AML-193 (cell line): Measurements from ENCODE around the gene KRTAP10-2.

Source experiments
- DNase-seq, 2 experiments: peaks; one replicate each; lab custom pipeline; 2025; lab: John Stamatoyannopoulos, UW

The KRTAP10-2 gene

GRCh38 chr21:44539991-44540666 is 11.2 kb downstream of the KRTAP10-2 start, which contains the start of gene KRTAP10-1:
Gene KRTAP10-1, minus strand, starts transcription at chr21:44540195. Its CDS starts 45 bp downstream, at chr21:44540150.
- DNase-seq, result no peak

DNA sequence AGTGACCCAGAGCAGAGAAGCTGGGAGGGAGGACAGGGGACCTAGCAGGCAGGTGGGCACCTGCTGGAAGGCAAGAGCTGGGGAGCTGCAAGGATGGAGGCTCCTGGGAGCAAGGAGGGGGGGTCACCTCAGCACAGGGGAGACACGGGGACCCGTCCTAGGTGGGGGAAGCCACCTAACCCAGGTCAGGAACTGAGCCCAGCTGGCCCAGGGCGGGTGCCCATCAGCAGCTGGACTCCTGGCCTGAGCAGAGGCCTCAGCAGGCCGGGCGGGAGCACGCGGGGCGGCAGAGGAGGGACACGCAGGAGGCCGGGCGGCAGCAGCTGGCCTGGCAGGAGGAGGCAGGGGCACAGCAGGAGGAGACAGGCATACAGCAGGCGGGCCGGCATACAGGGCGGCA is 12.3 kb downstream of the KRTAP10-2 start:
- DNase-seq, result no peak

DNA sequence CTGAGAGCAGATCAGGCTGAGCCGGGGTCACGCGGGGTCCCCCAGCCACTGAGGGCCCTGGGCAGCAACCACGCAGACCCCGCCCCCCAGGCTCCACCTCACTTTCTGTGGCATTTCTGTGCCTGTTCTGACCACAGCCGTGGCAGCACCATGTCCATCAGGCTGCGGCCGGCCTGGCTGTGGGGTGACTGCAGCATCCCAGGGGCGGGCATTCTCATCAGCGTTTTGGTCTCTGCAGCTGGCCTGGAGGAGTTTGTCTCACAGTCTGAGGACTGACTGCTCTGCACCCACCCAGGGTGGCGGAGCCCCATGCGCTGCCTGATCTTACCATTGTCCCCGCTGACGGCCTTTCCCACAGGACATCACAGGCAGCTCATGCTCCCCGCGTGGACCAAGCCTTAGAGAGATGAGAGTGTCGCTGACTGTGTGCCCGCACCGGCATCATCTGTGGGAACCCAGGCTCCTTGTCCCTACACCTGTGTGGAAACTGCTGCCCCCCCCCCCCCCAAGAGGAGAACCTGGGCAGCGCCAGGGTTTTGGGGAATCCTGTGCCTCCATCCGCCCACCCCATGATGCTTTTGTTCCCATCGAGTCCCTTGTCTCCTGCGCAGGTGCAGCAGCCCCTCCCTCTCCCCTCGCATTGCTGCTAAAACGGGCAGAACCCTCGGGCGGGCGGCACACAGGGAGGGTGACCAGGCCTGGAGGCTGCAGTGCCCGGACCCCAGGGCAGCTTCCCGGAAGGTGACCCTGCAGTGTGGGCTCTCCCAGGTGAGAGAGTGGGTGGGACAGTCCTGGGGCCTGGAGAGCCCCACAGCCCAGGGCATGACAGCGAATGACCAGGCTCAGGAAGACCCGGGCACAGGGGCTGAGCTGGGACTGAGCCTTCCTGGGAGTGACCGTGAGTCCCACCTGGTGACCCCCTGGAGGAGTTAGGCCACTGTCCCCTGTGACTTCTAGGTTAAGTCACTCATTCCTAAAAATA is 13.1 kb downstream of the KRTAP10-2 start:
- DNase-seq, result no peak

- no peak for DNase-seq
Observed at GRCh38 chr21:44535963-44536362, 15.3 kb downstream of the KRTAP10-2 start.

- DNase-seq, result no peak
Observed at GRCh38 chr21:44534688-44535087, 16.6 kb downstream of the KRTAP10-2 start.

GRCh38 chr21:44533891-44534627 is 17.2 kb downstream of the KRTAP10-2 start:
- no peak for DNase-seq

DNA sequence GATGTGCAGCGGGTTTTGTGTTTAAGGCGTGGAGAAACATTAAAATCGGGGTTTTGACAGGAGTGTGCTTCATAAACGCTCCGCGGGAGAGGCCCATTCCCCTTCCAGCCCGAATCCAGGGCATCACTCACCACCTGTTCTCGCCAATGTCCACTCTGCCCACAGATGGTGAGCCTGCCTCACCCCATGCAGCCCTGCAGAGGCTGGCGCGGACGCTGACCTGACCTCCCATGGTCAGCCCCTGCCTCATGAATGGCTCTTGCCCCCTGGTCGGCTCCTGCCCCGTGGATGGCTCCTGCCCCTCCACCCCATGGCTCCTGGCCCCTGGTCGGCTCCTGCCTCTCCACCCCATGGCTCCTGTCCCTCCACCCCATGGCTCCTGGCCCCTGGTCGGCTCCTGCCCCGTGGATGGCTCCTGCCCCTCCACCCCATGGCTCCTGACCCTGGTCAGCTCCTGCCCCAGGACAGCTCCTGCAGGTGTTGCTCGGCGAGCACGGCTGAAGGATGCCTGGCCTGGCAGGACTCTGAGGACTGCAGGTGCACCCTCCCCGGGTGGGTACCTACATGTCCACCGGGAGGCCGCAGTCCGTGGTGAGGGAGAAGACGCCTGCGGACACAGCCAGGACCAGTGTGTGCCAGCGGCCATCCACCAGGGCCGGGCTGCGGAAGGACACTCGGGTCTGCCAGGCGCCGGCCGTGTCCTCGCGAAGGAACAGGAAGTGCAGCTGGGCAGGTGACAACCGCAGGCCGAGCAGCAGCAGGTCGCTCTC is 18.0 kb downstream of the KRTAP10-2 start:
- DNase-seq, result no peak

DNA sequence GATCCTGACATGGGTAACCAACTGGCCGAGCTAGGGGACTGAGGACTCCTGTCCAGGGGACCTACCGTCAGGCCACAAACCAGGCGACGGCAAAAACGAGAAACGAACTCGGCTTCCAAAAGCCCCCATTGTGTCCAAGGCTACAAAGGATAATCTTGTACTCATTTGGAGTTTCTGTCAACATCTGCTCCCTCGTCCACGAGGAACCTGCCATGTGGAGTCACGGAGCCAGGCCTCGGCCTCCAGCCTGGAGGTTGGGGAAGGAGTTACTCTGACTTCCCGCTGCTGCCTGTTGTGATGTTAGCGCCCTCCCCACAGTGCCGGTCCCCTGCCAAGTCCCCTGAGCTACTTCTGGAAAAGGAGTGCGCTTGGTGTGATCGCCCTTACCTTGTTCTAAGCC is 18.6 kb downstream of the KRTAP10-2 start:
- no peak for DNase-seq

- DNase-seq, result no peak
Observed at GRCh38 chr21:44531606-44532564, 19.4 kb downstream of the KRTAP10-2 start.

GRCh38 chr21:44530903-44531605 is 20.3 kb downstream of the KRTAP10-2 start:
- DNase-seq, result no peak

GRCh38 chr21:44530221-44530902 is 20.9 kb downstream of the KRTAP10-2 start:
- no peak for DNase-seq

GRCh38 chr21:44529503-44530125 is 21.7 kb downstream of the KRTAP10-2 start:
- DNase-seq, result no peak

- no peak for DNase-seq
Observed at GRCh38 chr21:44529011-44529421, 22.3 kb downstream of the KRTAP10-2 start.

DNA sequence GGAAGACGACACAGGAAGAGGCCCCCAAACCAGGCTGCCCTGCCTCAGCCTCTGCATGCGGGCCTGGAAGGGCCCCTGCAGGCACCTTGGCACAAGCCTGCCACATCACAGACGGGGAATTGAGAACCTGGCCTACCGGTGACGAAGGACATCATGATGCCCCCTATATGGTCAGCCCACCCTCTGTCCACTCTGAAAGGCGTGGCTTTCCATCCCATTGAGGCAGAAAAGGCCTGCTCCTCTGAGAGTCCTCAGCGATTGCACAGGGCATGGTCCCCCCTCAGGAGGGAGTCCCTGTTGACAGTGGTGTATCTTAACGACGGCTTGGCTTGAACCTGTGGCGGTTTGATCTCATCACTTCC is 22.7 kb downstream of the KRTAP10-2 start:
- DNase-seq, result no peak

DNA sequence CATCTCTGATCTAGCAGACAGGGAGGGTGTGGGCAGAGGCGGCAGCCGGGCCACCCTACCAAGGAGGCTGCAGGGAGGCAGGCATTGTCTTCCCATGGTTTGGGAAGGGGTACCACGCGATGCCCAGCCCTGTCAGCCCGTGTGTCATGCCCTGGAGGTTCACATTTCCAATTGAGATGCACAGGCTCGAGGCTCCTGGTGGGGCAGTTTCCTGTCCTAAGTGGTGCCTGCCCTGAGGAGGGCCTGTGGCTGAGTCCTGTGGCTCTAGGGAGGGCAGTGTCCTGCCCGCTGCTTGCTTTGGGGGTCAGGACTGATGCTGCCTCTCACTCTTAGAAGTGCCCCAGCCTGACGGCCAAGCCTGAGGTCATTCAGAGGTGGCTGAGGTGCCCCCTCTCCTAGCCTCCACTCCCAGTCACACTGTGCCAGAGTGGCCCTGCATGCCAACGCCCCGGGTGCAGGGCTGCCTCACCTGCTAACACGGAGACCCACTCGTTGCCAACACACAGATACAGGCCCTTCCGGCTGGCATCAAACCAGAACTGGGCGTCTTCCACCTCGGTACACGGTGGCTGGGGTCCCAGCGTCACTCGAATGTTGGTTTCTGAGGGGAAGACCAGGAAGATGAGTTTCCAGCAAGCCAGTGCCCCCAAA is 23.2 kb downstream of the KRTAP10-2 start:
- DNase-seq, result no peak

- no peak for DNase-seq
Observed at GRCh38 chr21:44527156-44527982, 23.9 kb downstream of the KRTAP10-2 start.
